Loucy (cell line): ENCODE results near the gene GALNT7.

Experiments
- CTCF ChIP-seq: fragments of 200-600 bp; sonication (generic); conservative IDR thresholded peaks from 2 replicates; pipeline ENCODE4 v1.5.1; 2014; ENCODE audit warnings: mild to moderate bottlenecking, antibody characterized with exemption, low read length
- EZH2phosphoT487 ChIP-seq: fragments of 200-600 bp; IDR thresholded peaks from 2 replicates; pipeline ENCODE4 v1.6.1; 2018; ENCODE audit warnings: antibody characterized with exemption, mild to moderate bottlenecking, moderate library complexity, borderline replicate concordance

GRCh38 chr4:173282256-173282562 lies 113.6 kb downstream of the GALNT7 start:
- TF ChIP-seq CTCF (no peak), EZH2phosphoT487 (no peak)
